Upper lobe of left lung (tissue), 4 donors: ENCODE measurements around the gene ADM.

Experiments
- POLR2A ChIP-seq, 4 donors: fragments of 450-650 bp; IDR thresholded peaks; one replicate each; pipeline ENCODE4 v1.5.1; 2016 to 2017; ENCODE audit warnings: antibody characterized with exemption in 4 of 4, mild to moderate bottlenecking in 2 of 4
- TF ChIP-seq, protein P1 (sequence below), 6 experiments: fragments of 450-650 bp in 4 of 6; fragments of 200-600 bp in 2 of 6; sonication (generic) in 2 of 6; IDR thresholded peaks; one replicate each; pipeline ENCODE4 v1.5.1; 2016 to 2019; ENCODE audit warnings: antibody characterized with exemption in 6 of 6

DNA sequence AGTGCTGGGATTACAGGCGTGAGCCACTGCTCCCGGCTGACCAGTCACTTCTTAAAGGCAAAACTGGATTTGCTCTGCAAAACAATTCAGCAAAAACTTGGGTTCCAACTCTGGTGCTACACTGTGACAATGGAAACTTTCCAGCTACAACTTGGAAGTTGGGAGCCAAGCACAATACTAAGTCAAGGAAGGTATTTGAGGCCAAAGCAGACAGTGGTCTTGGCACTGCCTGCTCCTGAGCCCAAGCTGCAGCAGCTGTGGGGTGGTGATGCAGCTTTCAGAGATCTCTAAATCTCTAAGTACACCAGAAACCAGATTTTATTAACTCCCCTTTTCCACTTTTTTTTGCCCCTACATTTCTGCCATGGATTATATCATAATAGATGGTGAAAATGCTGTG, 17.5 kb downstream of the ADM start:
- TF ChIP-seq, protein P1, sequence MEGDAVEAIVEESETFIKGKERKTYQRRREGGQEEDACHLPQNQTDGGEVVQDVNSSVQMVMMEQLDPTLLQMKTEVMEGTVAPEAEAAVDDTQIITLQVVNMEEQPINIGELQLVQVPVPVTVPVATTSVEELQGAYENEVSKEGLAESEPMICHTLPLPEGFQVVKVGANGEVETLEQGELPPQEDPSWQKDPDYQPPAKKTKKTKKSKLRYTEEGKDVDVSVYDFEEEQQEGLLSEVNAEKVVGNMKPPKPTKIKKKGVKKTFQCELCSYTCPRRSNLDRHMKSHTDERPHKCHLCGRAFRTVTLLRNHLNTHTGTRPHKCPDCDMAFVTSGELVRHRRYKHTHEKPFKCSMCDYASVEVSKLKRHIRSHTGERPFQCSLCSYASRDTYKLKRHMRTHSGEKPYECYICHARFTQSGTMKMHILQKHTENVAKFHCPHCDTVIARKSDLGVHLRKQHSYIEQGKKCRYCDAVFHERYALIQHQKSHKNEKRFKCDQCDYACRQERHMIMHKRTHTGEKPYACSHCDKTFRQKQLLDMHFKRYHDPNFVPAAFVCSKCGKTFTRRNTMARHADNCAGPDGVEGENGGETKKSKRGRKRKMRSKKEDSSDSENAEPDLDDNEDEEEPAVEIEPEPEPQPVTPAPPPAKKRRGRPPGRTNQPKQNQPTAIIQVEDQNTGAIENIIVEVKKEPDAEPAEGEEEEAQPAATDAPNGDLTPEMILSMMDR (IDR thresholded peaks at IDR 0.05): no peak
- no peak for TF ChIP-seq POLR2A (IDR thresholded peaks at IDR 0.05)
